Tibial nerve (tissue), 4 donors: Measurements from ENCODE around the gene HNRNPLL.

Experiments used
- CTCF ChIP-seq, 5 experiments: fragments of 200-600 bp in 3 of 5; fragments of 450-650 bp in 2 of 5; sonication (generic) in 3 of 5; IDR thresholded peaks; one replicate each; pipeline ENCODE4 v1.5.1; 2016 to 2019; ENCODE audit warnings: antibody characterized with exemption in 5 of 5, mild to moderate bottlenecking in 3 of 5, moderate library complexity in 2 of 5
- EP300 ChIP-seq, 2 donors: sonication (generic); formaldehyde crosslinking; IDR thresholded peaks; one replicate each; pipeline ENCODE4 v1.6.1; 2017; ENCODE audit warnings: antibody characterized with exemption in 2 of 2, mild to moderate bottlenecking in 1 of 2

- TF ChIP-seq CTCF (IDR thresholded peaks at IDR 0.05) (no peak), EP300 (IDR thresholded peaks at IDR 0.05) (no peak)
Observed at GRCh38 chr2:38571193-38571592, 31.5 kb downstream of the HNRNPLL start.
